SK-N-SH (cell line): ENCODE data around the gene ESYT1. TPM values are rescaled to one million over a fixed set of nuclear protein-coding genes. Genes with fewer than 3 reads are reported as not detected.
A peak's percentile ranks its signal among the peaks of the same experiment; 100 is the strongest.

Experiments used
- CTCF ChIA-PET: fragments of 300-600, 350-600 bp; formaldehyde crosslinking; extraction: SDS; loops from one replicate; lab custom pipeline; 2021; lab: Yijun Ruan, JAX
- POLR2A ChIA-PET: fragments of 350-600 bp; sonication (Branson Sonifier 250); formaldehyde crosslinking; extraction: SDS; loops from one replicate; lab custom pipeline; 2020; ENCODE audit warnings: antibody characterized with exemption, inconsistent platforms; lab: Yijun Ruan, JAX
- DNase-seq: peaks from one replicate; pipeline ENCODE4 v3.0.0; 2012
- H2AFZ ChIP-seq: fragments of 200-600 bp; sonication (generic); 2 replicates; pipeline ENCODE4 v1.8.1; 2016; ENCODE audit warnings: antibody characterized with exemption, mild to moderate bottlenecking, low read depth
- H3F3A ChIP-seq: fragments of 200-600 bp; sonication (generic); replicated peaks from 2 replicates; pipeline ENCODE3; 2016; ENCODE audit warnings: antibody characterized with exemption, mild to moderate bottlenecking; ENCODE audit not compliant: insufficient read depth
- H3K27ac ChIP-seq, 2 experiments: fragments of 200-500 bp in 1 of 2; fragments of 200-600 bp in 1 of 2; sonication (Bioruptor generic) in 1 of 2; sonication (generic), shearing (Covaris generic) in 1 of 2; 2 replicates each; pipeline versions ENCODE4 v1.5.1 to v1.6.1; 2014 to 2016; ENCODE audit warnings: low read depth in 2 of 2, inconsistent platforms in 1 of 2, low read length in 1 of 2, mild to moderate bottlenecking in 1 of 2, mixed read lengths in 1 of 2
- H3K27me3 ChIP-seq: fragments of 200-600 bp; sonication (generic), shearing (Covaris generic); 2 replicates; pipeline ENCODE4 v1.6.1; 2016; ENCODE audit warnings: mixed run types; ENCODE audit not compliant: insufficient read depth
- H3K36me3 ChIP-seq, 2 experiments: fragments of 200-500 bp in 1 of 2; fragments of 200-600 bp in 1 of 2; sonication (Bioruptor generic) in 1 of 2; sonication (generic) in 1 of 2; replicated peaks in 1 of 2; 2 replicates each; pipeline versions ENCODE3 to v1.5.1; 2014 to 2016; ENCODE audit warnings: low read length in 1 of 2, mild to moderate bottlenecking in 1 of 2; ENCODE audit not compliant: insufficient read depth in 2 of 2, control insufficient read depth in 1 of 2
- H3K4me1 ChIP-seq, 2 experiments: fragments of 200-500 bp in 1 of 2; fragments of 200-600 bp in 1 of 2; sonication (Bioruptor generic) in 1 of 2; sonication (generic), shearing (Covaris generic) in 1 of 2; 2 replicates each; pipeline versions ENCODE4 v1.5.1 to v1.6.1; 2014 to 2016; ENCODE audit warnings: low read depth in 1 of 2, low read length in 1 of 2, mixed run types in 1 of 2; ENCODE audit not compliant: insufficient read depth in 2 of 2, control insufficient read depth in 1 of 2
- H3K4me2 ChIP-seq: fragments of 200-600 bp; sonication (generic), shearing (Covaris generic); 2 replicates; pipeline ENCODE4 v1.6.1; 2017; ENCODE audit warnings: mixed run types
- H3K4me3 ChIP-seq, 2 experiments: fragments of 200-500 bp in 1 of 2; fragments of 200-600 bp in 1 of 2; sonication (Bioruptor generic) in 1 of 2; sonication (generic), shearing (Covaris generic) in 1 of 2; 2 replicates each; pipeline versions ENCODE4 v1.5.1 to v1.8.1; 2014 to 2016; ENCODE audit warnings: low read depth in 2 of 2, inconsistent platforms in 1 of 2, low read length in 1 of 2, mild to moderate bottlenecking in 1 of 2, mixed read lengths in 1 of 2, moderate library complexity in 1 of 2
- H3K79me2 ChIP-seq: fragments of 200-600 bp; sonication (generic); 2 replicates; pipeline ENCODE4 v1.8.1; 2017; ENCODE audit warnings: mild to moderate bottlenecking; ENCODE audit not compliant: insufficient read depth
- H3K9ac ChIP-seq: fragments of 200-600 bp; sonication (generic); 2 replicates; pipeline ENCODE4 v1.6.1; 2017; ENCODE audit warnings: mixed run types
- H3K9me2 ChIP-seq: fragments of 200-600 bp; sonication (generic); 2 replicates; pipeline ENCODE4 v1.6.1; 2017; ENCODE audit warnings: mixed run types
- H3K9me3 ChIP-seq: fragments of 200-600 bp; sonication (generic); 2 replicates; pipeline ENCODE4 v1.6.1; 2017; ENCODE audit warnings: mixed run types, mild to moderate bottlenecking, moderate library complexity
- H4K20me1 ChIP-seq: fragments of 200-600 bp; sonication (generic); 2 replicates; pipeline ENCODE4 v1.6.1; 2017; ENCODE audit warnings: mild to moderate bottlenecking, mixed run types; ENCODE audit not compliant: insufficient read depth
- FOSL2 ChIP-seq: IDR thresholded peaks from 2 replicates; pipeline ENCODE4 v1.4.0; 2012; ENCODE audit warnings: low read depth, mild to moderate bottlenecking, moderate library complexity, borderline replicate concordance
- MAX ChIP-seq: IDR thresholded peaks from 2 replicates; pipeline ENCODE4 v1.4.0; 2012; ENCODE audit warnings: low read depth
- NRF1 ChIP-seq: IDR thresholded peaks from 2 replicates; pipeline ENCODE4 v1.6.1; 2012; ENCODE audit warnings: low read depth, mild to moderate bottlenecking, low read length
- TAF1 ChIP-seq: IDR thresholded peaks from 2 replicates; pipeline ENCODE4 v1.6.1; 2012; ENCODE audit warnings: low read depth, mild to moderate bottlenecking, low read length, moderate library complexity, borderline replicate concordance
- USF2 ChIP-seq: fragments of 150-350 bp; IDR thresholded peaks from 2 replicates; pipeline ENCODE4 v1.6.1; 2017; ENCODE audit warnings: antibody characterized with exemption, low read length, low read depth, borderline replicate concordance
- WGBS: methylation state at CpG from one replicate; pipeline ENCODE4 v1.1.6; 2017; ENCODE audit warnings: low lambda C conversion rate; 5-methylcytosine and 5-hydroxymethylcytosine counted together
- polyA plus RNA-seq, 3 experiments: library from polyadenylated mRNA; depleted of rRNA; stranded (reverse); fragments of >200 nt; gene quantifications; 2 replicates each; pipeline ENCODE4 v1.2.3, GENCODE V29; 2012
- TF ChIP-seq, protein P1 (sequence below): IDR thresholded peaks from 2 replicates; pipeline ENCODE4; 2012
- TF ChIP-seq, protein P2 (sequence below): IDR thresholded peaks from 2 replicates; pipeline ENCODE4 v1.4.0; 2012; ENCODE audit warnings: low read depth, borderline replicate concordance

Gene ESYT1
- polyA plus RNA-seq, 1 of the 3 experiments (the other 2 are of a cell fraction) = 132 TPM

GRCh38 chr12:56178347-56178746, 50.3 kb downstream of the ESYT1 start:
- Histone ChIP-seq H3K27me3 (no peaks in the 10 kb centered on the region), H3K79me2 (peaks cover 5% of the 10 kb centered on the region; the same call in 1 of the 2 replicates), H3K4me1 (no peaks in the 10 kb centered on the region), H3K9me3 (no peaks in the 10 kb centered on the region), H3K9me2 (no peaks in the 10 kb centered on the region), H3K27ac (no peak overlapping the region), H2AFZ (no peak overlapping the region), H3K4me2 (no peak overlapping the region), H3K9ac (no peak overlapping the region), H3F3A (peaks cover 5% of the 10 kb centered on the region), H3K4me3 (no peak overlapping the region), H3K36me3 (peaks cover 62 to 70% of the 10 kb centered on the region in 2 experiments), H4K20me1 (no peaks in the 10 kb centered on the region)
- WGBS = 92% methylated on average over 3 of the region's 3 CpGs
- POLR2A ChIA-PET = no interaction called here
- TF ChIP-seq, protein P1, sequence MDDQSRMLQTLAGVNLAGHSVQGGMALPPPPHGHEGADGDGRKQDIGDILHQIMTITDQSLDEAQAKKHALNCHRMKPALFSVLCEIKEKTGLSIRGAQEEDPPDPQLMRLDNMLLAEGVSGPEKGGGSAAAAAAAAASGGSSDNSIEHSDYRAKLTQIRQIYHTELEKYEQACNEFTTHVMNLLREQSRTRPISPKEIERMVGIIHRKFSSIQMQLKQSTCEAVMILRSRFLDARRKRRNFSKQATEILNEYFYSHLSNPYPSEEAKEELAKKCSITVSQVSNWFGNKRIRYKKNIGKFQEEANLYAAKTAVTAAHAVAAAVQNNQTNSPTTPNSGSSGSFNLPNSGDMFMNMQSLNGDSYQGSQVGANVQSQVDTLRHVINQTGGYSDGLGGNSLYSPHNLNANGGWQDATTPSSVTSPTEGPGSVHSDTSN = no peak
- TF ChIP-seq NRF1 = no peak
- TF ChIP-seq FOSL2 = no peak
- no peak for TF ChIP-seq TAF1
- TF ChIP-seq USF2 = no peak
- TF ChIP-seq, protein P2, sequence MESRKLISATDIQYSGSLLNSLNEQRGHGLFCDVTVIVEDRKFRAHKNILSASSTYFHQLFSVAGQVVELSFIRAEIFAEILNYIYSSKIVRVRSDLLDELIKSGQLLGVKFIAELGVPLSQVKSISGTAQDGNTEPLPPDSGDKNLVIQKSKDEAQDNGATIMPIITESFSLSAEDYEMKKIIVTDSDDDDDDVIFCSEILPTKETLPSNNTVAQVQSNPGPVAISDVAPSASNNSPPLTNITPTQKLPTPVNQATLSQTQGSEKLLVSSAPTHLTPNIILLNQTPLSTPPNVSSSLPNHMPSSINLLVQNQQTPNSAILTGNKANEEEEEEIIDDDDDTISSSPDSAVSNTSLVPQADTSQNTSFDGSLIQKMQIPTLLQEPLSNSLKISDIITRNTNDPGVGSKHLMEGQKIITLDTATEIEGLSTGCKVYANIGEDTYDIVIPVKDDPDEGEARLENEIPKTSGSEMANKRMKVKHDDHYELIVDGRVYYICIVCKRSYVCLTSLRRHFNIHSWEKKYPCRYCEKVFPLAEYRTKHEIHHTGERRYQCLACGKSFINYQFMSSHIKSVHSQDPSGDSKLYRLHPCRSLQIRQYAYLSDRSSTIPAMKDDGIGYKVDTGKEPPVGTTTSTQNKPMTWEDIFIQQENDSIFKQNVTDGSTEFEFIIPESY = no peak
- TF ChIP-seq MAX = no peak
- CTCF ChIA-PET = interaction anchor here (4.3 kb wide), 1 partner anchor 10 kb away, joined by 30 read pairs; the partner anchor contains the start of gene SMARCC2
- DNase-seq = no peak

DNA sequence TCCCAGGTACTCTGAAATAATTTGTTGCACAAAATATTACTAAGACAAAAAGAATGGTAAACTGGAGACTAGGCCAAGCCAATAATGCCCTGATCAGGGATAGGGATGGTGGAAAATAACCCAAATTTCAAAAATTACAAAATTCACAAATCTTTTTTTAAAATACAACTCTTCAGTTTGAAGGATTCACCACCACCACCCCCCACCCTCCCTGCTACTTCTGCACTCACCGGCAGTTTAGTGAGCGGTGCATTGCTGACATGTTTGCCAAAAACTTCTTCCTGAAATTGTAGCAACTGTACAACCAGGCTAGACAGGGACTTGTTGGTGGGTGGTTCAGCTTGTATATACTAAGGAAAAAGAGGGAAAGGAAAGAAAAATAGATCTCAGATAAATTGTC, 58.9 kb downstream of the ESYT1 start:
- Histone ChIP-seq H3K9ac (no peak overlapping the region), H3K27ac (no peak overlapping the region), H3K4me3 (no peak overlapping the region; a peak in 1 of 4 replicates), H3K9me3 (no peaks in the 10 kb centered on the region), H3K4me1 (peaks cover 8 to 13% of the 10 kb centered on the region in 2 experiments; a peak in 2 of 4 replicates), H3K36me3 (peaks cover 28 to 48% of the 10 kb centered on the region in 2 experiments), H3K79me2 (peaks cover 60% of the 10 kb centered on the region), H3K9me2 (no peaks in the 10 kb centered on the region), H2AFZ (no peak overlapping the region), H3F3A (peaks cover 9% of the 10 kb centered on the region), H3K4me2 (peak overlapping the region; percentile 85), H3K27me3 (no peaks in the 10 kb centered on the region), H4K20me1 (peaks cover 8% of the 10 kb centered on the region)
- ChIA-PET POLR2A (no interaction called here), CTCF (interaction anchor here (1.0 to 13.8 kb wide), 6 partner anchors 8 to 64 kb away, joined by 3 to 272 read pairs (median 50); partner anchors contain the start of genes ESYT1, MYL6B, RNF41 and RPL41)
- no peak for DNase-seq
- WGBS = 98% methylated on average over 2 of the region's 2 CpGs
- TF ChIP-seq NRF1 (no peak), FOSL2 (no peak)
